Lower leg skin (tissue), 4 donors: ENCODE data around the gene SREK1. TPM values are rescaled to one million over a fixed set of nuclear protein-coding genes. Genes with fewer than 3 reads are reported as not detected.

ENCODE experiments used
- DNase-seq, 2 donors: peaks; one replicate each; pipeline ENCODE4 v3.0.0-alpha.2; 2019; ENCODE audit warnings: low spot score in 2 of 2
- H3K4me3 ChIP-seq: fragments of 200-600 bp; sonication (generic); 2 replicates; pipeline ENCODE4 v1.5.1; 2017; ENCODE audit warnings: mild to moderate bottlenecking, low read depth; ENCODE audit not compliant: poor library complexity, severe bottlenecking
- POLR2A ChIP-seq, 2 donors: fragments of 450-650 bp; IDR thresholded peaks; one replicate each; pipeline ENCODE4 v1.6.1; 2016 to 2017; ENCODE audit warnings: antibody characterized with exemption in 2 of 2, mild to moderate bottlenecking in 1 of 2, moderate library complexity in 1 of 2
- WGBS, 2 donors: methylation state at CpG; one replicate each; pipeline ENCODE4 v1.1.5; 2018; 5-methylcytosine and 5-hydroxymethylcytosine counted together
- intact Hi-C: fragments of 100-400 bp; cut with DNase I; formaldehyde crosslinking; loops from one replicate; pipeline ENCODE4 v1.15.0; 2023; ENCODE audit warnings: low total_unique reads
- total RNA-seq, 4 donors: library from RNA; depleted of rRNA; stranded (reverse); fragments of >200 nt; gene quantifications; one replicate each; pipeline ENCODE4 v1.1.0, GENCODE V29; 2016
- TF ChIP-seq, protein P1 (sequence below), 3 donors: fragments of 450-650 bp; IDR thresholded peaks; one replicate each; pipeline ENCODE4 v1.5.1; 2016; ENCODE audit warnings: antibody characterized with exemption in 3 of 3, mild to moderate bottlenecking in 3 of 3, moderate library complexity in 2 of 3

The SREK1 gene
- total RNA-seq, 4 donors from 2014 or later = 33.2 to 86.4 (median 52.7) TPM

DNA sequence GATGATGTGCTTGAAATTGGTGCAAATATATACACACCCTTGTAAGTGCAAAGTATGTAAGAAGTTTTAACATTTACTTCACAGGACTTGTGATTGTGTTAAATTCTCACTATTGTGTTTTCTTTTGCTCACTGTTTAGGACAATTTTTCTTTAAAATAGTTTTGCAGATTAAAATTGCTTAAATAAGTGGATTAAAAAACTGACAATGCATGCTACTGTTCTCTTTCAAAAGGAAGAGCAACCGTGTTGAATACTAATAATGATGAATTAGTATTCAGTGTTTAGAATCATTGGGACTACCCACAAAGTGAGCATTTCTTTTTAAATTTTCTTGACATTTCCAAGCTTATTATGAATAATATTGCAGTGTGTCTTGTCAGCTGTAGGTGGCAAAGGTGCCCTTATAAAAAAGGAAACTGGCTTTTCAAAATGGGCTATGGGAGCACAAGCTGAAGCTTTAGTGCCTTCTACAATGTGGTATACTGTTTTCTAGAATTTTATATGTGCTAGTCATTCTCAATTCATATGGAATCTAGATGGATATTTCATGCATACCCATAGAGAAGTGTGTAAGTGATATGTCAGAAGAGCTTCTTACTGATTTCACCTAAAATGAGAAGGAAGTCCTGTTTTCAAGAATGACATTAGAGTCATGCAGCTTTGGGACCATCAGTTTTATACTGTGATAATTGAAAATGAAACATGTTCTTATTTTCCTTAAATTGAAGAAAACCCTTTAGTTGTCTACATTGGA is 35.4 kb downstream of the SREK1 start:
- DNase-seq = no peak
- intact Hi-C loops = no loop called here
- no peak overlapping the region for H3K4me3 ChIP-seq
- TF ChIP-seq, protein P1, sequence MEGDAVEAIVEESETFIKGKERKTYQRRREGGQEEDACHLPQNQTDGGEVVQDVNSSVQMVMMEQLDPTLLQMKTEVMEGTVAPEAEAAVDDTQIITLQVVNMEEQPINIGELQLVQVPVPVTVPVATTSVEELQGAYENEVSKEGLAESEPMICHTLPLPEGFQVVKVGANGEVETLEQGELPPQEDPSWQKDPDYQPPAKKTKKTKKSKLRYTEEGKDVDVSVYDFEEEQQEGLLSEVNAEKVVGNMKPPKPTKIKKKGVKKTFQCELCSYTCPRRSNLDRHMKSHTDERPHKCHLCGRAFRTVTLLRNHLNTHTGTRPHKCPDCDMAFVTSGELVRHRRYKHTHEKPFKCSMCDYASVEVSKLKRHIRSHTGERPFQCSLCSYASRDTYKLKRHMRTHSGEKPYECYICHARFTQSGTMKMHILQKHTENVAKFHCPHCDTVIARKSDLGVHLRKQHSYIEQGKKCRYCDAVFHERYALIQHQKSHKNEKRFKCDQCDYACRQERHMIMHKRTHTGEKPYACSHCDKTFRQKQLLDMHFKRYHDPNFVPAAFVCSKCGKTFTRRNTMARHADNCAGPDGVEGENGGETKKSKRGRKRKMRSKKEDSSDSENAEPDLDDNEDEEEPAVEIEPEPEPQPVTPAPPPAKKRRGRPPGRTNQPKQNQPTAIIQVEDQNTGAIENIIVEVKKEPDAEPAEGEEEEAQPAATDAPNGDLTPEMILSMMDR (IDR thresholded peaks at IDR 0.05) = no peak
- no peak for TF ChIP-seq POLR2A (IDR thresholded peaks at IDR 0.05)
- WGBS, 2 donors = 72 to 83% methylated on average over 1 of the region's 1 CpG

- intact Hi-C loops = no loop called here
- 94 to 95% methylated on average over 3 of the region's 3 CpGs for WGBS, 2 donors
- H3K4me3 ChIP-seq = no peak overlapping the region
- TF ChIP-seq POLR2A (IDR thresholded peaks at IDR 0.05) = no peak
- TF ChIP-seq, protein P1 (IDR thresholded peaks at IDR 0.05) = no peak
- DNase-seq = no peak
Observed at GRCh38 chr5:66180282-66181155, 36.4 kb downstream of the SREK1 start.

- 73 to 86% methylated on average over 3 of the region's 3 CpGs for WGBS, 2 donors
- TF ChIP-seq, protein P1 (IDR thresholded peaks at IDR 0.05) = no peak
- TF ChIP-seq POLR2A (IDR thresholded peaks at IDR 0.05) = no peak
- DNase-seq = no peak
- intact Hi-C loops = no loop called here
- H3K4me3 ChIP-seq = no peak overlapping the region
Observed at GRCh38 chr5:66186108-66186507, 42.0 kb downstream of the SREK1 start.

DNA sequence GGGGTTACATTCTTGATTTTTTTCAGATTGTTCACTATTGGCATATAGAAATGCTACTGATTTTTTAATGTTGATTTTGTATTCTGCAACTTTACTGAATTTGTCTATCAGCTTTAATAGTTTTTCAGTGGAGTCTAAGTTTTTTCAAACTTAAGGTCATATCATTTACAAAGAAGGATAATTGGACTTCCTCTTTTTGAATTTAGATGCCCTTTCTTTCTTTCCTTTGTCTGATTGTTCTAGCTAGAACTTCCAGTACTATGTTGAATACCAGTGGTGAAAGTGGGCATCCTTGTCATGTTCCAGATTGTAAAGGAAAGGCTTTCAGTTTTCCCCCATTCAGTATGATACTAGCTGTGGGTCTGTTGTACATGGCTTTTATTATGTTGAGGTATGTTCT is 49.3 kb downstream of the SREK1 start:
- intact Hi-C loops = no loop called here
- no peak for TF ChIP-seq POLR2A (IDR thresholded peaks at IDR 0.05)
- no peak for DNase-seq

GRCh38 chr5:66197764-66198405 is 53.8 kb downstream of the SREK1 start:
- DNase-seq = no peak
- TF ChIP-seq, protein P1 (IDR thresholded peaks at IDR 0.05) = no peak
- TF ChIP-seq POLR2A (IDR thresholded peaks at IDR 0.05) = no peak
- intact Hi-C loops = no loop called here
- H3K4me3 ChIP-seq = no peak overlapping the region
- WGBS, 2 donors = 88% methylated on average over 4 of the region's 4 CpGs

More for the DNA sequence above, 49.3 kb downstream of the SREK1 start:
- no peak overlapping the region for H3K4me3 ChIP-seq

GRCh38 chr5:66198837-66199236 is 54.7 kb downstream of the SREK1 start:
- no peak for DNase-seq
- 100% methylated on average over 1 of the region's 1 CpG for WGBS, 2 donors
- no peak overlapping the region for H3K4me3 ChIP-seq
- intact Hi-C loops = no loop called here
- TF ChIP-seq POLR2A (IDR thresholded peaks at IDR 0.05) = no peak
- TF ChIP-seq, protein P1 (IDR thresholded peaks at IDR 0.05) = no peak
